K562 (cell line): ENCODE data around the gene ROMO1. TPM values are rescaled to one million over a fixed set of nuclear protein-coding genes. Genes with fewer than 3 reads are reported as not detected.
A peak's percentile ranks its signal among the peaks of the same experiment; 100 is the strongest.

ENCODE experiments used
- BRD4 ChIP-seq: fragments of 200-600 bp; sonication (generic); IDR thresholded peaks from 2 replicates; pipeline ENCODE4 v1.6.1; 2017; ENCODE audit warnings: inconsistent platforms
- GABPB1 ChIP-seq: sonication (generic); formaldehyde crosslinking; IDR thresholded peaks from 2 replicates; pipeline ENCODE4 v1.8.0; 2022; ENCODE audit warnings: mild to moderate bottlenecking, missing genetic modification reagents
- HLTF ChIP-seq: fragments of 450-650 bp; IDR thresholded peaks from 2 replicates; pipeline ENCODE4 v1.6.1; 2016
- HNRNPUL1 ChIP-seq: fragments of 200-400 bp; formaldehyde crosslinking; IDR thresholded peaks from 2 replicates; pipeline ENCODE4 v1.6.1; 2017; ENCODE audit warnings: low read length
- NR2C2 ChIP-seq, 2 experiments: fragments of 200-800 bp in 1 of 2; sonication (Bioruptor generic) in 1 of 2; sonication (generic) in 1 of 2; formaldehyde crosslinking in 1 of 2; IDR thresholded peaks; 2 replicates each; pipeline versions ENCODE4 v1.6.1 to v1.8.0; 2016 to 2022; ENCODE audit warnings: mild to moderate bottlenecking in 1 of 2, missing compliant biosample characterization in 1 of 2, missing genetic modification characterization in 1 of 2, missing genetic modification reagents in 1 of 2
- RCOR1 ChIP-seq, 2 experiments: IDR thresholded peaks; 2 replicates each; pipeline ENCODE4 v1.6.1; 2012; ENCODE audit warnings: low read depth in 2 of 2, low read length in 2 of 2, borderline replicate concordance in 1 of 2, improper control_type of control experiment in 1 of 2
- SLC30A9 ChIP-seq: fragments of 250-450 bp; sonication (Bioruptor Pico); IDR thresholded peaks from 2 replicates; pipeline ENCODE4 v1.8.0; 2022; ENCODE audit warnings: mild to moderate bottlenecking, moderate library complexity
- TGIF2 ChIP-seq: sonication (generic); formaldehyde crosslinking; IDR thresholded peaks from 2 replicates; pipeline ENCODE4 v1.8.1; 2022; ENCODE audit warnings: mild to moderate bottlenecking, missing genetic modification reagents, moderate library complexity
- ZNF79 ChIP-seq: fragments of 250-450 bp; sonication (Bioruptor Pico); IDR thresholded peaks from 2 replicates; pipeline ENCODE4 v1.4.0; 2020; ENCODE audit warnings: low read depth, mild to moderate bottlenecking, moderate library complexity
- polyA plus RNA-seq, 8 experiments: library from polyadenylated mRNA; depleted of rRNA in 4 of 8; stranded (reverse) in 5 of 8; unstranded in 3 of 8; fragments of >200 nt; fragmentation: Nextera tagmentation in 2 of 8; fragmentation: Illumina TruSeq in 1 of 8; extraction: Ambion mirVana in 2 of 8; extraction: Trizol in 1 of 8; gene quantifications; 2 replicates each; pipeline versions ENCODE4 v1.2.1 to v1.2.3, GENCODE V29; 2011 to 2014; ENCODE audit warnings: inconsistent platforms in 1 of 8, missing spikeins in 1 of 8
- total RNA-seq, 7 experiments: library from RNA; depleted of rRNA in 6 of 7; stranded (reverse); fragments of >200 nt in 6 of 7; fragmentation: Illumina TruSeq in 2 of 7; extraction: Trizol in 2 of 7; gene quantifications; 2 replicates each; pipeline versions ENCODE4 v1.2.1 to v1.2.3, GENCODE V29; 2011 to 2021; ENCODE audit warnings: low replicate concordance in 1 of 7
- TF ChIP-seq, protein P1 (sequence below): sonication (generic); formaldehyde crosslinking; IDR thresholded peaks from 2 replicates; pipeline ENCODE4 v1.5.0; 2020; ENCODE audit warnings: missing genetic modification reagents
- TF ChIP-seq, protein P2 (sequence below): fragments of 450-650 bp; formaldehyde crosslinking; IDR thresholded peaks from 2 replicates; pipeline ENCODE4 v1.4.0; 2022; ENCODE audit warnings: missing genetic modification characterization
- TF ChIP-seq, protein P3 (sequence below): fragments of 450-650 bp; IDR thresholded peaks from 2 replicates; pipeline ENCODE4 v1.6.1; 2016; ENCODE audit warnings: low read depth
- TF ChIP-seq, protein P4 (sequence below): IDR thresholded peaks from 3 replicates; pipeline ENCODE4 v1.6.1; 2011; ENCODE audit warnings: borderline replicate concordance, mild to moderate bottlenecking, moderate library complexity; ENCODE audit not compliant: insufficient read length; ENCODE audit errors: extremely low read depth

ROMO1 gene
- total and polyA plus RNA-seq, 9 of the 15 experiments (the other 6 are each of a cell fraction or from before 2014, with no cell fraction given), result 31.8 to 741 (median 226) TPM

DNA sequence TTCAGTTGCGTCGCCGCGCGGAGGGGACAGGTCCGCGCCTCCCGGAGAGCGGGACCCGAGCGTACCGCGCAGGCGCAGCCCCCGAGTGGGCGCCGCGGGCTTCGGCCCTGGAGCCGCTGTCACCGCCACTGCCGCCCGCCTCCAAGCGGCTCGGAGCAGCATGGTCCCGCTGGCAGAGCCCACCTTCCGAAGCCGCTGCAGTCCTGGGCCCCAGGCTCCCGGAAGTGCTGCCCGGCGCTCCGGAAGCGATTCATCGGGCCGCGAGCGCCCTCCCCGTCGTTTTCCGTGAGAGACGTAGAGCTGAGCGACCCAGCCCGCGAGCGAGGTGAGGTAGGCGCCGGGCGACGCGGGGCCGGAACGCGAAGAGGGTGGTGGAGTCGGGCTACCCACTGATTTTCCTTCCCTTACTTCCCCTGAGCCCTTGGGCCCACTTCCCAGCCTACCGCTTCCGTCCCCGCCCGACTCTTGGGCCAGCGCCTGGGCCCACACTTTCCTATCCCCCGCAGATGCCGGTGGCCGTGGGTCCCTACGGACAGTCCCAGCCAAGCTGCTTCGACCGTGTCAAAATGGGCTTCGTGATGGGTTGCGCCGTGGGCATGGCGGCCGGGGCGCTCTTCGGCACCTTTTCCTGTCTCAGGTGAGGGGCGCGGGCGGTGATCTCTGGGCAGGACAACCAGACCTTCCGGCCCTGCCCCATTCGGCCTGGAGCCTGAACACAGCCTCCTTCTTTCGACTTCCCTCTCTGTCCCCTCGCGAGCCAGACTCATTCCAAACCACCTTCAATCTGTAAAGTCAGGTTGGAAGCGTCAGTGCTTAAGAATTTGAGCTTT is at the start of gene ROMO1, which contains the start of gene NFS1 (continued):
- TF ChIP-seq, protein P1, sequence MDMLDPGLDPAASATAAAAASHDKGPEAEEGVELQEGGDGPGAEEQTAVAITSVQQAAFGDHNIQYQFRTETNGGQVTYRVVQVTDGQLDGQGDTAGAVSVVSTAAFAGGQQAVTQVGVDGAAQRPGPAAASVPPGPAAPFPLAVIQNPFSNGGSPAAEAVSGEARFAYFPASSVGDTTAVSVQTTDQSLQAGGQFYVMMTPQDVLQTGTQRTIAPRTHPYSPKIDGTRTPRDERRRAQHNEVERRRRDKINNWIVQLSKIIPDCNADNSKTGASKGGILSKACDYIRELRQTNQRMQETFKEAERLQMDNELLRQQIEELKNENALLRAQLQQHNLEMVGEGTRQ, result no peak
- TF ChIP-seq, protein P2, sequence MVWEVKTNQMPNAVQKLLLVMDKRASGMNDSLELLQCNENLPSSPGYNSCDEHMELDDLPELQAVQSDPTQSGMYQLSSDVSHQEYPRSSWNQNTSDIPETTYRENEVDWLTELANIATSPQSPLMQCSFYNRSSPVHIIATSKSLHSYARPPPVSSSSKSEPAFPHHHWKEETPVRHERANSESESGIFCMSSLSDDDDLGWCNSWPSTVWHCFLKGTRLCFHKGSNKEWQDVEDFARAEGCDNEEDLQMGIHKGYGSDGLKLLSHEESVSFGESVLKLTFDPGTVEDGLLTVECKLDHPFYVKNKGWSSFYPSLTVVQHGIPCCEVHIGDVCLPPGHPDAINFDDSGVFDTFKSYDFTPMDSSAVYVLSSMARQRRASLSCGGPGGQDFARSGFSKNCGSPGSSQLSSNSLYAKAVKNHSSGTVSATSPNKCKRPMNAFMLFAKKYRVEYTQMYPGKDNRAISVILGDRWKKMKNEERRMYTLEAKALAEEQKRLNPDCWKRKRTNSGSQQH (CRISPR knock-in tag), result no peak
- TF ChIP-seq SLC30A9 (CRISPR knock-in tag) (no peak), HLTF (no peak), RCOR1 (IDR thresholded peaks at IDR 0.05; ENCODE audit: borderline replicate concordance in 1 of 2, low read depth in 2 of 2, low read length in 2 of 2) (no peak), GABPB1 (peak; percentile 98), TGIF2 (peak; percentile 86; the same call in 1 of the 2 replicates), NR2C2 (CRISPR knock-in tag; IDR thresholded peaks at IDR 0.05) (peak; percentile 99), NR2C2 (tag; IDR thresholded peaks at IDR 0.05) (peak; percentile 100), ZNF79 (CRISPR knock-in tag) (no peak), BRD4 (0 out of 2 replicates have a peak, but pooled peaks have one; percentile 8), HNRNPUL1 (no peak)
- TF ChIP-seq, protein P3, sequence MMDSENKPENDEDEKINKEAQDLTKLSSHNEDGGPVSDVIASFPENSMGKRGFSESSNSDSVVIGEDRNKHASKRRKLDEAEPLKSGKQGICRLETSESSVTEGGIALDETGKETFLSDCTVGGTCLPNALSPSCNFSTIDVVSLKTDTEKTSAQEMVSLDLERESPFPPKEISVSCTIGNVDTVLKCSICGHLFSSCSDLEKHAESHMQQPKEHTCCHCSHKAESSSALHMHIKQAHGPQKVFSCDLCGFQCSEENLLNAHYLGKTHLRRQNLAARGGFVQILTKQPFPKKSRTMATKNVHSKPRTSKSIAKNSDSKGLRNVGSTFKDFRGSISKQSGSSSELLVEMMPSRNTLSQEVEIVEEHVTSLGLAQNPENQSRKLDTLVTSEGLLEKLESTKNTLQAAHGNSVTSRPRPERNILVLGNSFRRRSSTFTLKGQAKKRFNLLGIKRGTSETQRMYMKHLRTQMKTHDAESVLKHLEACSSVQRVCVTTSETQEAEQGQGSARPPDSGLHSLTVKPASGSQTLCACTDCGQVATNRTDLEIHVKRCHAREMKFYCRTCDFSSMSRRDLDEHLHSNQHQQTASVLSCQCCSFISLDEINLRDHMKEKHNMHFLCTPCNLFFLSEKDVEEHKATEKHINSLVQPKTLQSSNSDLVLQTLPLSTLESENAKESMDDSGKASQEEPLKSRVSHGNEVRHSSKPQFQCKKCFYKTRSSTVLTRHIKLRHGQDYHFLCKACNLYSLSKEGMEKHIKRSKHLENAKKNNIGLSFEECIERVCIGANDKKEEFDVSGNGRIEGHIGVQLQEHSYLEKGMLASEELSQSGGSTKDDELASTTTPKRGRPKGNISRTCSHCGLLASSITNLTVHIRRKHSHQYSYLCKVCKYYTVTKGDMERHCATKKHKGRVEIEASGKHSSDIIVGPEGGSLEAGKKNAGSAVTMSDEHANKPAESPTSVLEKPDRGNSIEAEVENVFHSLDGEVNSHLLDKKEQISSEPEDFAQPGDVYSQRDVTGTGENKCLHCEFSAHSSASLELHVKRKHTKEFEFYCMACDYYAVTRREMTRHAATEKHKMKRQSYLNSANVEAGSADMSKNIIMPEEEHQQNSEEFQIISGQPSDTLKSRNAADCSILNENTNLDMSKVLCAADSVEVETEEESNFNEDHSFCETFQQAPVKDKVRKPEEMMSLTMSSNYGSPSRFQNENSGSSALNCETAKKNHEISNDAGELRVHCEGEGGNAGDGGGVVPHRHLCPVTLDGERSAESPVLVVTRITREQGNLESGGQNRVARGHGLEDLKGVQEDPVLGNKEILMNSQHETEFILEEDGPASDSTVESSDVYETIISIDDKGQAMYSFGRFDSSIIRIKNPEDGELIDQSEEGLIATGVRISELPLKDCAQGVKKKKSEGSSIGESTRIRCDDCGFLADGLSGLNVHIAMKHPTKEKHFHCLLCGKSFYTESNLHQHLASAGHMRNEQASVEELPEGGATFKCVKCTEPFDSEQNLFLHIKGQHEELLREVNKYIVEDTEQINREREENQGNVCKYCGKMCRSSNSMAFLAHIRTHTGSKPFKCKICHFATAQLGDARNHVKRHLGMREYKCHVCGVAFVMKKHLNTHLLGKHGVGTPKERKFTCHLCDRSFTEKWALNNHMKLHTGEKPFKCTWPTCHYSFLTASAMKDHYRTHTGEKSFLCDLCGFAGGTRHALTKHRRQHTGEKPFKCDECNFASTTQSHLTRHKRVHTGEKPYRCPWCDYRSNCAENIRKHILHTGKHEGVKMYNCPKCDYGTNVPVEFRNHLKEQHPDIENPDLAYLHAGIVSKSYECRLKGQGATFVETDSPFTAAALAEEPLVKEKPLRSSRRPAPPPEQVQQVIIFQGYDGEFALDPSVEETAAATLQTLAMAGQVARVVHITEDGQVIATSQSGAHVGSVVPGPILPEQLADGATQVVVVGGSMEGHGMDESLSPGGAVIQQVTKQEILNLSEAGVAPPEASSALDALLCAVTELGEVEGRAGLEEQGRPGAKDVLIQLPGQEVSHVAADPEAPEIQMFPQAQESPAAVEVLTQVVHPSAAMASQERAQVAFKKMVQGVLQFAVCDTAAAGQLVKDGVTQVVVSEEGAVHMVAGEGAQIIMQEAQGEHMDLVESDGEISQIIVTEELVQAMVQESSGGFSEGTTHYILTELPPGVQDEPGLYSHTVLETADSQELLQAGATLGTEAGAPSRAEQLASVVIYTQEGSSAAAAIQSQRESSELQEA, result no peak
- TF ChIP-seq, protein P4, sequence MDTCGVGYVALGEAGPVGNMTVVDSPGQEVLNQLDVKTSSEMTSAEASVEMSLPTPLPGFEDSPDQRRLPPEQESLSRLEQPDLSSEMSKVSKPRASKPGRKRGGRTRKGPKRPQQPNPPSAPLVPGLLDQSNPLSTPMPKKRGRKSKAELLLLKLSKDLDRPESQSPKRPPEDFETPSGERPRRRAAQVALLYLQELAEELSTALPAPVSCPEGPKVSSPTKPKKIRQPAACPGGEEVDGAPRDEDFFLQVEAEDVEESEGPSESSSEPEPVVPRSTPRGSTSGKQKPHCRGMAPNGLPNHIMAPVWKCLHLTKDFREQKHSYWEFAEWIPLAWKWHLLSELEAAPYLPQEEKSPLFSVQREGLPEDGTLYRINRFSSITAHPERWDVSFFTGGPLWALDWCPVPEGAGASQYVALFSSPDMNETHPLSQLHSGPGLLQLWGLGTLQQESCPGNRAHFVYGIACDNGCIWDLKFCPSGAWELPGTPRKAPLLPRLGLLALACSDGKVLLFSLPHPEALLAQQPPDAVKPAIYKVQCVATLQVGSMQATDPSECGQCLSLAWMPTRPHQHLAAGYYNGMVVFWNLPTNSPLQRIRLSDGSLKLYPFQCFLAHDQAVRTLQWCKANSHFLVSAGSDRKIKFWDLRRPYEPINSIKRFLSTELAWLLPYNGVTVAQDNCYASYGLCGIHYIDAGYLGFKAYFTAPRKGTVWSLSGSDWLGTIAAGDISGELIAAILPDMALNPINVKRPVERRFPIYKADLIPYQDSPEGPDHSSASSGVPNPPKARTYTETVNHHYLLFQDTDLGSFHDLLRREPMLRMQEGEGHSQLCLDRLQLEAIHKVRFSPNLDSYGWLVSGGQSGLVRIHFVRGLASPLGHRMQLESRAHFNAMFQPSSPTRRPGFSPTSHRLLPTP, result no peak
